ENCODE measurements around the gene CNTNAP2.
A peak's percentile ranks its signal among the peaks of the same experiment; 100 is the strongest.

Gene CNTNAP2

GRCh38 chr7:148395990-148396716 lies 2279.6 kb downstream of the CNTNAP2 start:
- Mint-ChIP-seq H3K9me3 (no peaks in the 10 kb centered on the region), H3K27me3 (peaks cover 66 to 69% of the 10 kb centered on the region in 2 donors), H3K36me3 (ENCODE audit: insufficient read depth) (no peaks in the 10 kb centered on the region), H3K4me1 (ENCODE audit: low read depth in 2 of 2) (peaks cover 0 to 3% of the 10 kb centered on the region in 2 donors), H3K27ac (peak overlapping the region in 1 of 2 donors; percentile 9), H3K4me3 (no peak overlapping the region)
- DNase-seq = no peak
- ATAC-seq (replicated peaks) = no peak

- no peak for DNase-seq
- H3K4me1 Mint-ChIP-seq (ENCODE audit: low read depth in 2 of 2) = peaks cover 0 to 3% of the 10 kb centered on the region in 2 donors
- H3K27me3 Mint-ChIP-seq = peaks cover 67 to 76% of the 10 kb centered on the region in 2 donors
- no peak overlapping the region for H3K4me3 Mint-ChIP-seq
- no peak for ATAC-seq (replicated peaks)
- no peaks in the 10 kb centered on the region for H3K9me3 Mint-ChIP-seq
- no peak overlapping the region for H3K27ac Mint-ChIP-seq
- no peaks in the 10 kb centered on the region for H3K36me3 Mint-ChIP-seq (ENCODE audit: insufficient read depth)
Observed at GRCh38 chr7:148397056-148397455, 2280.5 kb downstream of the CNTNAP2 start.

DNA sequence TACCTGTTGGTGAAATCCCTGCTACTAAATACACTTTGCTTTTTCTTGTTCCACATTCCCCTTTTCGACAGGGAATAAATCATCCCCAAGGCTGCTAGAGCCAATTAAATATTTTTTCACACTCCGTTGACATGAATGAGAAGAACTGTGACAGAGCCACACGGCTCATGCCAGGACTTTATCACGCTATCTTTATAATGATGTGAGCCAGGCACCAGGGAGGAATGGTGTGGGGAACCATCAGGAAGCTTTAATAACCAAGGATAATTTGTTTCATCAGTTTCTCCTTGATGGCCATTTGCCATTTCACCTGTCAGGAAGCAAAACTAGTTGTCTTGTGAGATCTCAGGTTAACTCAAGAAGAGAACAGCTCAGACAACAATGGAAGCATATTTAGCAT lies 2280.9 kb downstream of the CNTNAP2 start:
- peaks cover 0 to 3% of the 10 kb centered on the region in 2 donors for H3K4me1 Mint-ChIP-seq (ENCODE audit: low read depth in 2 of 2)
- no peak overlapping the region for H3K27ac Mint-ChIP-seq
- H3K4me3 Mint-ChIP-seq = no peak overlapping the region
- H3K27me3 Mint-ChIP-seq = peaks cover 67 to 76% of the 10 kb centered on the region in 2 donors
- no peaks in the 10 kb centered on the region for H3K36me3 Mint-ChIP-seq (ENCODE audit: insufficient read depth)
- DNase-seq (no peak), ATAC-seq (replicated peaks) (no peak)
- H3K9me3 Mint-ChIP-seq = no peaks in the 10 kb centered on the region

DNA sequence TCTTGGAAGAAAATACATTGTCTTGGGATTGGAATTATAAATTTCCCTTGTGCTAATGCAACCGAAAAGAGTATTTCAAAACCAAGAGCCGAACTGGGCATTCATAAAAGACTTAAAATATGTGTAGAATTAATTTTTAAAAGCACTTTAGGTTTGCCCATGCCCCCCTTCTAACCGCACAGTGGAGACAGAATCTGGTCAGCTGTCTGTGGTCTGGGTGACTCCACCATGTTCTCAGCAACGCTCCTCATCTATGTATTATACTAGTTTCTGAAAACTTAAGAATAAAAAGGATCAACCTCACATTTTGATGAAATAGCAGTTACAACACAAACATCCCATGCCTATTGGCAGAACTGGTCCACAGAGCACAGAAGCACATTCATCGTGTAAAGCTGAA lies 2281.4 kb downstream of the CNTNAP2 start:
- H3K4me3 Mint-ChIP-seq = no peak overlapping the region
- DNase-seq = no peak
- H3K9me3 Mint-ChIP-seq = no peaks in the 10 kb centered on the region
- H3K36me3 Mint-ChIP-seq (ENCODE audit: insufficient read depth) = no peaks in the 10 kb centered on the region
- H3K4me1 Mint-ChIP-seq (ENCODE audit: low read depth in 2 of 2) = peaks cover 0 to 3% of the 10 kb centered on the region in 2 donors
- no peak for ATAC-seq (replicated peaks)
- no peak overlapping the region for H3K27ac Mint-ChIP-seq
- H3K27me3 Mint-ChIP-seq = peaks cover 66 to 80% of the 10 kb centered on the region in 2 donors

GRCh38 chr7:148398844-148399365 lies 2282.3 kb downstream of the CNTNAP2 start:
- Mint-ChIP-seq H3K4me1 (ENCODE audit: low read depth in 2 of 2) (peaks cover 0 to 3% of the 10 kb centered on the region in 2 donors), H3K4me3 (no peak overlapping the region), H3K27me3 (peaks cover 65 to 89% of the 10 kb centered on the region in 2 donors), H3K27ac (no peak overlapping the region), H3K9me3 (no peaks in the 10 kb centered on the region), H3K36me3 (ENCODE audit: insufficient read depth) (no peaks in the 10 kb centered on the region)
- no peak for DNase-seq
- no peak for ATAC-seq (replicated peaks)

- ATAC-seq (replicated peaks) (no peak), DNase-seq (no peak)
- peaks cover 66 to 90% of the 10 kb centered on the region in 2 donors for H3K27me3 Mint-ChIP-seq
- H3K4me1 Mint-ChIP-seq (ENCODE audit: low read depth in 2 of 2) = peaks cover 0 to 3% of the 10 kb centered on the region in 2 donors
- no peak overlapping the region for H3K27ac Mint-ChIP-seq
- H3K36me3 Mint-ChIP-seq (ENCODE audit: insufficient read depth) = no peaks in the 10 kb centered on the region
- H3K9me3 Mint-ChIP-seq = no peaks in the 10 kb centered on the region
- H3K4me3 Mint-ChIP-seq = no peak overlapping the region
Observed at GRCh38 chr7:148400101-148400500, 2283.5 kb downstream of the CNTNAP2 start.

DNA sequence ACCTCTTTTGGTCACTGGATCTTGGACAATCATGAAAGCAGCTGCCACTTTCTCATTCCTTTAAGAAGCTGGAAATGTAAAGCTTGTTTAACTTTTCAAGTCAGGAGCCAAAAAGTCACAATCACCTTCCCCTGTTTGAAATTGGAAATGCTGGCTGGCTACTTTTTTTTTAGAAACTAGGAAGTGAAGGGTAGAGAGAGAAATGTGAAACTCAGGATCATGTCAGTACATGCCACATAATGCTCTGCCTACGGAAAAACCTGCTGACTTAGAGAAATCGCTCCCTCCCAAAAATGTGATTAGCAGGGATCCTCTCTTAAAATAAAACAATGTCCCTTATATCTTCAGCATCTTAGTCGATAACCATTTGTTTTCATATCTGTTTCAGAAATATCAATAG lies 2285.6 kb downstream of the CNTNAP2 start:
- Mint-ChIP-seq H3K27ac (no peak overlapping the region), H3K9me3 (no peaks in the 10 kb centered on the region), H3K36me3 (ENCODE audit: insufficient read depth) (no peaks in the 10 kb centered on the region), H3K4me3 (no peak overlapping the region), H3K27me3 (peaks cover 58 to 73% of the 10 kb centered on the region in 2 donors), H3K4me1 (ENCODE audit: low read depth in 2 of 2) (peaks cover 0 to 3% of the 10 kb centered on the region in 2 donors)
- DNase-seq (no peak), ATAC-seq (replicated peaks) (no peak)

- DNase-seq (no peak), ATAC-seq (replicated peaks) (no peak)
- no peak overlapping the region for H3K27ac Mint-ChIP-seq
- no peaks in the 10 kb centered on the region for H3K36me3 Mint-ChIP-seq (ENCODE audit: insufficient read depth)
- H3K27me3 Mint-ChIP-seq = peaks cover 50 to 59% of the 10 kb centered on the region in 2 donors
- no peak overlapping the region for H3K4me3 Mint-ChIP-seq
- H3K4me1 Mint-ChIP-seq (ENCODE audit: low read depth in 2 of 2) = peaks cover 0 to 3% of the 10 kb centered on the region in 2 donors
- H3K9me3 Mint-ChIP-seq = no peaks in the 10 kb centered on the region
Observed at GRCh38 chr7:148403466-148403993, 2286.9 kb downstream of the CNTNAP2 start.

DNA sequence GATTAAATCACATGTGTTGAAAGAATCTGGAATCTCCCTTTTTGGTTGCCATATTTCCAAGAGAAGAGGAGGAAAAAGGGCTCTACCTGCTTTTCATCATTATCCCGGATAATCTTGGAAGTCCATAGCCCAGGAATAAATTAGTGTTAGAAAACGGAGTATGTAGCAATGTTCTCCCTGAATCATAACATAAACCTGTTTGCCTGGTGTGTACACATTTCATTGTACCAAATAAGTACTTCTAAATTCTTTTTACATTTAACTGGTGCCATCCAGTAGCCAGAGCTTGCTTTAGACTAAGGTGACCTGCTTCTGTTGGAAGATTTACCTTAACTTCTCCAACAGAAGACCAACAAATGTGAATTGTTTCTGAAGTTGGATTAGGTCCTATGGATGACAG lies 2291.7 kb downstream of the CNTNAP2 start:
- DNase-seq = no peak

DNA sequence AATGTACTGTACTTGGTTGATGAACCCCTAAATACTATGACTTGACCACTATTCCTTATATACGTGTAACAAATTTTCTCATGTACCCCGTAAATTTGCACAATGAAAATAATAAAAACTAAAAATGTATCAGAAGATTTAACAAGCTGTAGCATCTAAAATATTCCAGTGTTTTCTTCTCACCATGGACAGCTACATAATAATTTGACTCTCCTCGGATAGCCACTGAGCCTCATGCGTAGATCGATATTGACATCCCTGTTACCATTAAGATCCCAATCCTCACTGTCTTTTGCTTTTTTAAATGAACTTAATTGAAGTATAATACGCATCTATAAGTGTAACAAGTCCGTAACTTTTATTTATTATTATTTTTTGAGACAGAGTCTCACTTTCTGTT lies 2294.3 kb downstream of the CNTNAP2 start:
- no peak for DNase-seq
- ATAC-seq (replicated peaks) = no peak

More for the DNA sequence above, 2291.7 kb downstream of the CNTNAP2 start:
- no peaks in the 10 kb centered on the region for H3K4me1 Mint-ChIP-seq (ENCODE audit: low read depth in 2 of 2)
- H3K36me3 Mint-ChIP-seq (ENCODE audit: insufficient read depth) = no peaks in the 10 kb centered on the region
- peaks cover 19 to 20% of the 10 kb centered on the region in 2 donors for H3K27me3 Mint-ChIP-seq
- H3K9me3 Mint-ChIP-seq = no peaks in the 10 kb centered on the region
- ATAC-seq (replicated peaks) = no peak
- no peak overlapping the region for H3K4me3 Mint-ChIP-seq
- no peak overlapping the region for H3K27ac Mint-ChIP-seq

DNA sequence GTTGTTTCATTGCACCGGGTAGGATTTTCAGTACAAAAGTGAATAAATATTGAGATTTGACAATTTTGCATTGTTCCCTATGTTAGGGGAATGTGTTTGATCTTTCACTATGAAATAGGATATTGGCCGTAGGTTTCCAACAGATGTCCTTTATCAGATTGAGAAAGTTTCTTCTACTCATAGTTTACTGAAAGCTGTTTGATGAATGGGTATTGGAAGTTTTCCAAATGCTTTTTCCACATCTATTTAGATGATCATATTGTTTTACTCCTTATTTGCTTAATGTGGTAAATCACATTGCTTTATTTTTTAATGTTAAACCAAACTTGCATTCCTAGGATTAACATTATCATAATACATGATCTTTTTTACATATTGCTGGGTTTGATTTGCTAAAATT lies 2296.1 kb downstream of the CNTNAP2 start:
- Mint-ChIP-seq H3K27ac (no peak overlapping the region), H3K4me3 (no peak overlapping the region), H3K4me1 (ENCODE audit: low read depth in 2 of 2) (no peaks in the 10 kb centered on the region), H3K36me3 (ENCODE audit: insufficient read depth) (no peaks in the 10 kb centered on the region), H3K27me3 (peaks cover 19 to 23% of the 10 kb centered on the region in 2 donors), H3K9me3 (no peaks in the 10 kb centered on the region)
- ATAC-seq (replicated peaks) (no peak), DNase-seq (no peak)

More for the DNA sequence above, 2294.3 kb downstream of the CNTNAP2 start:
- Mint-ChIP-seq H3K4me1 (ENCODE audit: low read depth in 2 of 2) (no peaks in the 10 kb centered on the region), H3K27ac (no peak overlapping the region), H3K9me3 (no peaks in the 10 kb centered on the region), H3K4me3 (no peak overlapping the region), H3K36me3 (ENCODE audit: insufficient read depth) (no peaks in the 10 kb centered on the region), H3K27me3 (peaks cover 16 to 21% of the 10 kb centered on the region in 2 donors)

DNA sequence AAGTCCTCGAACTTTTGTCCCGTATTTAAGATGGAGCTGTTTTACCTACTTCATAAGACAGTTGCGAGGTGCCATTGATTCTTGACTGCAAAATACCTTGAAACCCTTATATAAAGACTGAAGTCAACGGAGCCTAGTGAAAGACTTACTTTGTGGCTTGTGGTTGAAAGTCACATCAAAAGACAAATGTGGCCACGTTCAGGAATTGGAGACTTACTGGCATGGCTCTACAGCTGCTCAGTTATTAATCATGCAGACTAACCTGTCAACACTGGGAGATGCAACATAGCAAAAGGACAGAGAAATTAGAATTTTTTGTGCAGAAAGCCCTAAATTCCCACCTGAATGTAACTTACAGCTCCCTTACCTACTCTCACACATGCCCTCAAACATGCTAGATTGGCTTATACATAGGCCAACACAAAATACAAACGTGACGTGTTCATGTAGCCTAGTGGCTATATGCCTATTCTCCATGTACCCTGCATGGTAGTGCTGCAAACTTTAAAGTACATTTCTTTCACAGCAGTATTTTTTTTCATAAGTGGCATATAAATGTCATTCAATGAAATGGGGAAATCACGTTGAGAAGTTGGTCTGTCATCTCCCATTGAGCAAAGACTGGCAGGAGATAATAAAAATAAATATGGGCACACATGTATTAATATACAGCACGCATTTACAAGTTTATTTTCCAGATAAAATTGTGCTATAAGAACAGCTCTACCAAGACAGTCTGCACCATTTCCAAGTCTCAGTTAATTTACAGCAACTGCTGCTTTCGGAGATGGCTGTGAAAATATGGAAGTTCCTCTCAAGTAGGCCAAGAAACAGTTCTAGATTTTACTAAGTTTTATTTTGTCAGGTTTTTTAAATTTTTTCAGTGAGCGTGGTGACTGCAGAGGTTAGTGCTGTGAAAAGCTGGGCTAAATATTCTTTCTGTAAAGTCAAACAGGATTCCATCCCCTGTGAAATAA lies 2303.5 kb downstream of the CNTNAP2 start:
- Mint-ChIP-seq H3K9me3 (no peaks in the 10 kb centered on the region), H3K27ac (no peak overlapping the region), H3K36me3 (ENCODE audit: insufficient read depth) (no peaks in the 10 kb centered on the region), H3K4me1 (ENCODE audit: low read depth in 2 of 2) (no peaks in the 10 kb centered on the region), H3K4me3 (no peak overlapping the region), H3K27me3 (peaks cover 70 to 72% of the 10 kb centered on the region in 2 donors)
- DNase-seq (no peak), ATAC-seq (replicated peaks) (no peak)

DNA sequence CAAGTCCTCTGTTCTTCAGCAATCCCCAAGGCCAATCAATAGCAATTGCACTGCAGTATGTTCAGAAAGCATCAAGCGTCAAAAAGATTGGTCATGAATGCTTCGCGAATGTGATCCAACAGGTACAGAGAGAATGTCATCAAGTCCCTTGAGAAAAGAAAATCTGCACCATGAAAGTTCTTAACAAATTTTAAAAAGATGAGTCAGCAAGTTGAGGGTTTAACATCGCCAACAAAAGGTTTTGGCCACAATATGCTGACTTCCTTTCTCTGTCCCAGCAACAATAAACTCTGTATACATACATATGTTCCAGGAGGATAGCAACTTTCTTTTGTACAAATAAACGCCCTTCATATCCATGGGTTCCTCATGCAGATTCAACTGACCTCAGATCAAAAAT lies 2305.4 kb downstream of the CNTNAP2 start:
- Mint-ChIP-seq H3K9me3 (no peaks in the 10 kb centered on the region), H3K27ac (no peak overlapping the region), H3K4me1 (ENCODE audit: low read depth in 2 of 2) (no peaks in the 10 kb centered on the region), H3K4me3 (no peak overlapping the region), H3K27me3 (peaks cover 72 to 73% of the 10 kb centered on the region in 2 donors), H3K36me3 (ENCODE audit: insufficient read depth) (no peaks in the 10 kb centered on the region)
- ATAC-seq (replicated peaks) = no peak
- DNase-seq = no peak

Data from effector memory CD8-positive, alpha-beta T cell (primary cell).